Measurements from ENCODE around the gene STPG2. TPM values are rescaled to one million over a fixed set of nuclear protein-coding genes. Genes with fewer than 3 reads are reported as not detected.

Gene STPG2
- total RNA-seq, 2 donors from 2014 or later, result 0.13 to 0.53 TPM

- no peaks in the 10 kb centered on the region for H3K4me1 ChIP-seq (ENCODE audit: control insufficient read depth, insufficient read depth, low read length)
- no peaks in the 10 kb centered on the region for H3K36me3 Mint-ChIP-seq (ENCODE audit: low read depth)
- H3K36me3 ChIP-seq (ENCODE audit: control insufficient read depth, insufficient read depth, low read length), result no peaks in the 10 kb centered on the region
- no peak overlapping the region for H3K9ac ChIP-seq (ENCODE audit: extremely low read depth, low read length, poor library complexity, severe bottlenecking)
- no peak for DNase-seq
- no peaks in the 10 kb centered on the region for H3K9me3 ChIP-seq (ENCODE audit: control insufficient read depth, low read length)
- no peaks in the 10 kb centered on the region for H3K9me3 Mint-ChIP-seq
- TF ChIP-seq CTCF (conservative IDR thresholded peaks at IDR 0.05), result no peak
- H3K4me1 Mint-ChIP-seq, result no peaks in the 10 kb centered on the region
- no peaks in the 10 kb centered on the region for H3K27me3 ChIP-seq (ENCODE audit: control insufficient read depth, insufficient read depth, low read length, poor library complexity, severe bottlenecking)
- peak overlapping the region; percentile 35 for H3K27ac Mint-ChIP-seq
- no peak overlapping the region for H3K4me3 Mint-ChIP-seq
- H3K27me3 Mint-ChIP-seq (ENCODE audit: insufficient read depth), result no peaks in the 10 kb centered on the region
- H3K4me3 ChIP-seq (ENCODE audit: low read length), result no peak overlapping the region
- H3K27ac ChIP-seq (ENCODE audit: low read depth, low read length), result no peak overlapping the region
- WGBS, 2 experiments (ENCODE audit: insufficient coverage in 1 of 2, insufficient read length in 1 of 2), result 87 to 92% methylated on average over 6 to 9 of the region's 9 CpGs
These were observed 550.0 kb downstream of the STPG2 start for GRCh38 chr4:97593248-97593647.

GRCh38 chr4:97590266-97590665 is 553.0 kb downstream of the STPG2 start:
- Histone ChIP-seq H3K4me3 (ENCODE audit: low read length) (no peak overlapping the region), H3K36me3 (ENCODE audit: control insufficient read depth, insufficient read depth, low read length) (no peaks in the 10 kb centered on the region), H3K27ac (ENCODE audit: low read depth, low read length) (no peak overlapping the region), H3K9me3 (ENCODE audit: control insufficient read depth, low read length) (no peaks in the 10 kb centered on the region), H3K9ac (ENCODE audit: extremely low read depth, low read length, poor library complexity, severe bottlenecking) (no peak overlapping the region), H3K4me1 (ENCODE audit: control insufficient read depth, insufficient read depth, low read length) (no peaks in the 10 kb centered on the region), H3K27me3 (ENCODE audit: control insufficient read depth, insufficient read depth, low read length, poor library complexity, severe bottlenecking) (no peaks in the 10 kb centered on the region)
- Mint-ChIP-seq H3K27ac (no peak overlapping the region), H3K4me1 (no peaks in the 10 kb centered on the region), H3K4me3 (no peak overlapping the region), H3K36me3 (ENCODE audit: low read depth) (no peaks in the 10 kb centered on the region), H3K27me3 (ENCODE audit: insufficient read depth) (no peaks in the 10 kb centered on the region), H3K9me3 (no peaks in the 10 kb centered on the region)
- no peak for TF ChIP-seq CTCF (conservative IDR thresholded peaks at IDR 0.05)
- 93 to 100% methylated on average over 2 to 4 of the region's 4 CpGs for WGBS, 2 experiments (ENCODE audit: insufficient coverage in 1 of 2, insufficient read length in 1 of 2)
- DNase-seq, result no peak

- no peak for DNase-seq
- Histone ChIP-seq H3K9me3 (ENCODE audit: control insufficient read depth, low read length) (no peaks in the 10 kb centered on the region), H3K9ac (ENCODE audit: extremely low read depth, low read length, poor library complexity, severe bottlenecking) (no peak overlapping the region), H3K27ac (ENCODE audit: low read depth, low read length) (no peak overlapping the region), H3K27me3 (ENCODE audit: control insufficient read depth, insufficient read depth, low read length, poor library complexity, severe bottlenecking) (no peaks in the 10 kb centered on the region), H3K4me3 (ENCODE audit: low read length) (no peak overlapping the region), H3K36me3 (ENCODE audit: control insufficient read depth, insufficient read depth, low read length) (no peaks in the 10 kb centered on the region), H3K4me1 (ENCODE audit: control insufficient read depth, insufficient read depth, low read length) (no peaks in the 10 kb centered on the region)
- Mint-ChIP-seq H3K9me3 (no peaks in the 10 kb centered on the region), H3K27me3 (ENCODE audit: insufficient read depth) (no peaks in the 10 kb centered on the region), H3K27ac (no peak overlapping the region), H3K4me3 (no peak overlapping the region), H3K4me1 (no peaks in the 10 kb centered on the region), H3K36me3 (ENCODE audit: low read depth) (no peaks in the 10 kb centered on the region)
- WGBS, 2 experiments (ENCODE audit: insufficient coverage in 1 of 2, insufficient read length in 1 of 2), result 92 to 93% methylated on average over 2 to 5 of the region's 5 CpGs
- TF ChIP-seq CTCF (conservative IDR thresholded peaks at IDR 0.05), result no peak
These were observed 553.6 kb downstream of the STPG2 start for GRCh38 chr4:97589481-97590196.
